GM10847 (cell line): Measurements from ENCODE around the gene SPATS2.

Experiments used
- POLR2A ChIP-seq: IDR thresholded peaks from 2 replicates; pipeline ENCODE4 v1.6.1; 2011; ENCODE audit not compliant: insufficient read length; ENCODE audit errors: extremely low read depth

SPATS2 gene

GRCh38 chr12:49567611-49568441 is 200.6 kb downstream of the SPATS2 start, which contains the start of gene MCRS1:
MCRS1 (minus strand) TSS chr12:49568142; CDS start chr12:49566731, 1,411 bp downstream.
- peak; percentile 95 for TF ChIP-seq POLR2A

DNA sequence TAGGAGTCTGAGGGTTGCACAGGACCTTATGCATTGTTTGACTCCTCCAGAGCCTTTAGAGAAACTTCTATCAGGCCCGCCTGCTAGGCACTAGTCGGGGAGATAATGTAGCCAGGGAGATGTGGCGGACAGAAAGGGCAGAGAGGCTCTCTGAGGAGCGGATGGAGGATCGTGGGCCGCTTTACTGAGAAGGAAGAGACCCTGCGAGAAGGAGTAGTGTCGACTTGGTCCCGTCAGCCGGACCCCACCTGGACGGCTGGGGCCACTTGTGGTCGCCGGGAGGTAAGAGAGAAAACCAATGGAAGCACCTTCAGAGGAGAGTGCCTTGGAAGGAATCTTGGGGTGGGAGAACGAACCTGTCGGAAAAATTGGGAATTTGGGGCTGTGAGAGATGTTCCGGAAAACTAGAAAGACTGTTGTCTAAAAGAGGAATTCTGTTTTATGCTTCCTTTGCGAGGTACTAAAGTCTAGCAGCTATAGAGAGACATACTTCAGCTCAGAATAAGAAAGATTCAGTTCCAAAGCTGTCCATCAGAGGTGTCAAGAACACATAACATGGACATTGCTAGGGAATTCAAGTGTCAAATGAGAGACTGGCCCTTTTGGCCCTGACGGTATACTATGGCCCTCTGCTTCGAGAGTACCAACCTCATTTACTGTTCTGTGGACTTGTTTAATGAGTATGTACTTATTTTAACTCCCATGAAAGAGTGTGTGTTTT is 201.3 kb downstream of the SPATS2 start:
- TF ChIP-seq POLR2A: no peak
